GM11168 (cell line): ENCODE measurements around the gene PPIL4.
"Not testable (repeated sequence)": the region's sequence is repeated elsewhere in the genome, so short reads cannot be mapped to it uniquely, and the experiment has no call there.

Experiments used
- in situ Hi-C: fragments of 300-500 bp; cut with MboI; formaldehyde crosslinking; loops from one replicate; pipeline ENCODE4 v1.12.0; 2022; ENCODE audit warnings: low sequenced_read_pairs; ENCODE audit not compliant: unreplicated experiment

Gene PPIL4

DNA sequence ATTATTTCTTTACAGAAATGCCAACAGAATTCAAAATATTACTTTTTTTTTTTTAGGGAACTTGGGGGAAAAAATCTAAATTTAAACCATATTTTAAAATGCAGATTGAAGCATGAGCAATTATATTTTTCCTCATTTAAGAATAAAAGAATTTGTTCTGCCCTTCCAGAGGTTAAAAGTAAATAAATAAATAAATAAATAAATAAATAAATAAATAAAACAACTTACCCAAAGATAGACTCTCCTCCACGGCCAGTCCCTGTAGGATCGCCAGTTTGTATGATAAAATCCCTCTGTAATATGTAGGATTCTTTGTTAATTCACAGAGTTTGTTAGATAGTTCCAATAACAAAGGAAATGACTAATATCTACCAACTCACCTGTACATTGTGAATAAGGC, 4.7 kb downstream of the PPIL4 start:
- in situ Hi-C loops, result no loop called here

DNA sequence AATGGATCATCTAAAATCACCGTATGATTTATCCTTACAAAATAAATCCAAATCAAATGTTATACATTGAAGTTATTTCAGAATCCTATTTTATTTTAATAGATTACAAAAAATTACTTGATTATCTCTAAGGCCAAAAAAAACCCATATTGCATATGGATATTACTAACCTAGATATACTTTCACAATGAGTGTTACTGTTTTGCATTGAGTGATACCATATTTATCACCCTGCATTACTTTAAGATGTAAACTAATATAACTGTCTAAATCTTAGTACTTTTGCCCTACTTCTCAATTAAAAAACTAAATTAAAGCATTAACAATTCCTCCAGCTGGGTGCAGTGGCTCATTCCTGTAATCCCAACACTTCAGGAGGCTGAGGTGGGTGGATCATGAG, 11.1 kb downstream of the PPIL4 start:
- in situ Hi-C loops, result no loop called here

- in situ Hi-C loops, result no loop called here
Observed at GRCh38 chr6:149529650-149530049, 16.2 kb downstream of the PPIL4 start.

DNA sequence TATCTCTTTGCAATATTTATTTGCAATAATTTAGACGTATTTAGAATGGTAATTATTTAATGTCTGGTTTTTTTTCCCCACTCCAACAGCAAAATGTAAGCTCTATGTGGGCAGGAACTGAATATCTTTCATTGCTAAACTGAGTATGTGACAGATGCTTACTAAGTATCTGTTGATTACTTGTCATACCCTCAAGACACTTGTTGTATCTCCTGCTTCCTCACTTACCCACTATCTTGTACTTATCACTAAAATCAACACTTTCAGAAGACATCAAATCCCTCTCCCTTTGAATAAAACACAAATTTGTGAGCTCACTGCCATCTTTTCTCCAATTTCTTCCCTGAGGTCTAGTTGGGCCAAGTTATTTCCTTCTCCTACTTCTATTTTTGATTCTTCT, 30.3 kb downstream of the PPIL4 start:
- in situ Hi-C loops, result no loop called here

GRCh38 chr6:149513915-149514314, 31.9 kb downstream of the PPIL4 start:
- in situ Hi-C loops, result no loop called here

DNA sequence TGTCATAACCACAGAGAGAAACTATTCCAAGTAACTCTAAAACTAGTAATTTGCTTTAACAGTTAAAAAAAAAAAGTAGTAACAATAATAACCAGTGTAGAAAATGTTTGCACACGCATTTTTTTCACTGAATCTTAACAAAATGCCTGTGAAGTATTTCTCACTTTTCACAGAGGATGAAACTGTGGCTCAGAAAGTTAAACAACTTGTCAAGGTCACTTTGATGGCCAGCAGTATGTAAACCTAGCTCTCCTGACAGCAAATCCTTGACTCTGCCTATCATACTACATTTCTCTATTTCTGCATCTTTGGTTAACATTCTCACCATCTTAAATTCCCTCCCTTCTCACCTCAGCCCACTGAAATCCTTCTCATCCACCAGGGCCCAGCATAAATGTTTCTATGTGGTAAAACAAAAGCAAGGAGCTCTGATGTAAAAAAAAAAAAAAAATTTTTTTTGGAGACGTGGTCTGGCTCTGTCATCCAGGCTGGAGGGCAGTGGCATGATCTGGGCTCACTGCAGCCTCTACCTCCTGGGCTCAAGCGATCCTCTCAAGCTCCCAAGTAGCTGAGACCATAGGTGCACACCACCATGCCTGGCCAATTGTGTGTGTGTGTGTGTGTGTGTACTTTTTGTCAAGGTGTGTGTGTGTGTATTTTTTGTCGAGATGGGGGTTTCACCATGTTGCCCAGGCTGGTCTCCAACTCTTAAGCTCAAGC, 34.9 kb downstream of the PPIL4 start:
- in situ Hi-C loops, result no loop called here

DNA sequence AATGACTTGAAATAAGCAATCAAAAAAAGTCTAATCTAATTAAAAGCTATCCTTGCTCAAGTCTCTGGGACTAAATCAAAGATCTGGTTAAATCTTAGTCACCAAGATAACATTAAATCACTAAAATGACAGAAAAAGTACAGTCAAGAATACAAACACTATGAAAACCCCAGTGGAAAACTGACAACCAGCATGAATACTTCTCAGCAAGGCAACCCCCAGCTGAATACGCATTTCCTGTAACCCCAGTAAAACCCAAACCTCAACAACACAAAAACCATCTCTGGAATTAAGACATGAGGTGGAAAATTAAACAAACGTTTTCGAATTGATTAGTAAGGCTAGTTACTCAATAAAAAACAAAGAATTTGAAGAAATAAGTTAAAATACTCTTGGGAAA, 37.4 kb downstream of the PPIL4 start:
- in situ Hi-C loops, result no loop called here

GRCh38 chr6:149503872-149504271, 42.0 kb downstream of the PPIL4 start:
- in situ Hi-C loops, result no loop called here

- in situ Hi-C loops, result no loop called here
Observed at GRCh38 chr6:149503276-149503675, 42.6 kb downstream of the PPIL4 start.

DNA sequence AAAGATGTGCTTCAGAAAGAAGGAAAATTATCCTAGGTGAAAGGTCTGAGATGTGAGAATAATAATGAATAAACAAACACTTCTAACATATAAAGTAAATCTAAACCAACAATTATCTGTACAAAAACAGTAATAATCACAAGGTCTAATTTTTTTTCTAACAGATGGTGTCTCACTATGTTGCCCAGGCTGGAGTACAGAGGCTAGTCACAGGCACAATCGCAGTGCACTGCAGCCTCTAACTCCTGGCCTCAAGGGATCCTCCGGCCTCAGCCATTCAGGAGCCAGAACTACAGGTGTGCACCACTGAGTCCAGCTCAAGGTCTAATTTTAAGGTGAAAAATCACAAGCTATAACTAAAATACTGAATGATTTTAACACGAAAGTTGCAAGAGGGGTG, 44.1 kb downstream of the PPIL4 start:
- in situ Hi-C loops, result no loop called here

GRCh38 chr6:149501201-149501600, 44.6 kb downstream of the PPIL4 start:
- in situ Hi-C loops, result no loop called here

DNA sequence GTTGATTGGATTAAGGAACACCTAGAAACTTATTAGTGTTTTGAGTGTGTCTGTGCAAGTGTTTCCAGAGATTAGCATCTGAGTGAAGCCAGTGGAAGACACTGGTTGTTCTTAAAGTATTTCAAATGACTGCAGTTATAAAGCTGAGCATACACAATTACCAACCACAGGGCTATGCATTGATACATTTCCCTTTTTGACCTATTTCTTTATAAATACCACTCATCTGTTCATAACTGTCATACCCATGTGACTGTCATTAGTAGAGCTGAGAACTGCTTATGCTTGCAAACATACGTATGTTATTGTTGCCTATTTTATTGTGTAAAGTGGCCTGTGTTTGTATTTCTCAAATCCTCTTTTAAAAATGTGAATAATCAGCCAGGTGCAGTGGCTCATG, 45.7 kb downstream of the PPIL4 start:
- in situ Hi-C loops, result no loop called here

GRCh38 chr6:149499066-149499465, 46.8 kb downstream of the PPIL4 start:
- in situ Hi-C loops, result no loop called here

- in situ Hi-C loops, result no loop called here
Observed at GRCh38 chr6:149497365-149497764, 48.5 kb downstream of the PPIL4 start.

DNA sequence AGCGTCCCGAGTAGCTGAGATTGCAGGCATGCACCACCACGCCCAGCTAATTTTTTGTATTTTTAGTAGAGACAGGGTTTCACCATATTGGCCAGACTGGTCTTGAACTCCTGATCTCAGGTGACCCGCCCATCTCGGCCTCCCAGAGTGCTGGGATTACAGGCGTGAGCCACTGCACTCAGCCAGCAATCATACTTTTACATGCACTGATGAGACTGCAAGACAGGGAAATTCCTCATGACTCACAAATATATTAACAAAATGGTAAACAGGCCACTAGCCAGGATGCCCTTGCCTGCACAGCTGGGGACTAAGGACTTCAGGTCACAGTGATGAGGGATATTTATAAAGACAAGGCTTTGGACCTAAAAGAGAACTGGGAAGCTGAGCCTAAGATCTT, 49.2 kb downstream of the PPIL4 start:
- in situ Hi-C loops, result not testable (repeated sequence)

DNA sequence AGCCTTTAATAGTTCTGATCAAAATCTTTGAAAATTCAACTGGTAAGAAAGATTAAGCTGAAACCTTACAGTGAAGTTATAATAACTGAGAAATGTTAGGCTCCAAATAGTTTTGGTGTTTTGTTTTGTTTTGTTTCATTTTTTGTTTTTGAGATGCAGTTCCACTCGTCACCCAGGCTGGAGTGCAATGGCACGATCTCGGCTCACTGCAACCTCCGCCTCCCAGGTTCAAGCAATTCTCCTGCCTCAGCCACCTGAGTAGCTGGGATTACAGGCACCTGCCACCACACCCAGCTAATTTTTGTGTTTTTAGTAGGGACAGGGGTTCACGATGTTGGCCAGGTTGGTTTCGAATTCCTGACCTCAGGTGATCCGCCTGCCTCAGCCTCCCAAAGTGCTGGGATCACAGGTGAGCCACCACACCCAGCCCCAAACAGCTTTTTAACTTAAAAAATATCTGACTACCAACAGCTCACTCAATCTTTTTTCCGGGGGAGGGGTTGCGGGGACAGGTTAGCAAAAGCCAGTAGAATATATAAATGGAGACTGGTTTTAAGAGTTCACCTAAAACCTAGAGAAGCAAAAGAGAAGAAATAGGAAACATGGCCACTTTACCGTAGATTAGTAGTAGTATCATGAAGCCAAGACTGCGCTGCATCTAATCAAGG, 50.4 kb downstream of the PPIL4 start:
- in situ Hi-C loops, result not testable (repeated sequence)

DNA sequence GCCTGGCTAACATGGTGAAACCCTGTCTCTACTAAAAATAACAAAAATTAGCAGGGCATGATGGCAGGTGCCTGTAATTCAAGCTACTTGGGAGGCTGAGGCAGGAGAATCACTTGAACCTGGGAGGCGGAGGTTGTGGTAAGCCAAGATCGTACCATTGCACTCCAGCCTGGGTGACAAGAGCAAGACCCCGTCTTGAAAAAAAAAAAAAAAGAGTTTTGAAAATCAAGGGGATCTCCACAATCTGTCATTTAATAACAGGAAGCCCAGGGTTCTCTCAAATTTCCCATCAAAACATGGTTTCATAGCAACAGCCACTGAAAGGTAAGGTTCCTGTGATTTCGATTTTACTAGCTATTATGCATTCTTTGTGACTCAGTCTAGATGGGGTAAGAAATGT, 51.0 kb downstream of the PPIL4 start:
- in situ Hi-C loops, result not testable (repeated sequence)

GRCh38 chr6:149493761-149494320, 52.0 kb downstream of the PPIL4 start:
- in situ Hi-C loops, result no loop called here

DNA sequence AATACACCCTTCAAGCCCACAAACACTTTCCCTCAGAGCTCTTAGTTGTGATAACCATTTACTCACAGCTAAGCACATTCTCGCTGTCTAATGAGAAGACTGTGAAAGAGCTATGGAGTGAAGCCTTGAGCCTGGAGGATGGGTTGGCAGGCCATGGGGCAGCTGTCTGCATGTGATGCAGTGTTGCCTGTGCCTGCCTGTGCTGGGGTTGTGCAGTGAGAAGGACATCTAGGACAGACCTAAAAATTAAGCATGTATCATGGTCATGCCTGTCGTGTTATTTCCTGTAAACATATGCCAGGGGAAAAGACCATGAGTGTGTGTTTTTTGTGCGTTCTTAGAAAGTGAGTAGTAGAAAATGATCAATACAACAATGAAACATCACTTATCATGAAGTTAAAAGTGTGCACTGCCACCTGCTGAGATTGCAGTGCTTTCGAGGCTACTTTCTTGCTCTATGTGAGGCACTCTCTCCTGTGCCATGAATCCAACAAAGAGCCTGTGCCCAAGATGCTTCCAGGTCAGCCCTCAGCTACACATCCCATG, 53.0 kb downstream of the PPIL4 start:
- in situ Hi-C loops, result no loop called here

DNA sequence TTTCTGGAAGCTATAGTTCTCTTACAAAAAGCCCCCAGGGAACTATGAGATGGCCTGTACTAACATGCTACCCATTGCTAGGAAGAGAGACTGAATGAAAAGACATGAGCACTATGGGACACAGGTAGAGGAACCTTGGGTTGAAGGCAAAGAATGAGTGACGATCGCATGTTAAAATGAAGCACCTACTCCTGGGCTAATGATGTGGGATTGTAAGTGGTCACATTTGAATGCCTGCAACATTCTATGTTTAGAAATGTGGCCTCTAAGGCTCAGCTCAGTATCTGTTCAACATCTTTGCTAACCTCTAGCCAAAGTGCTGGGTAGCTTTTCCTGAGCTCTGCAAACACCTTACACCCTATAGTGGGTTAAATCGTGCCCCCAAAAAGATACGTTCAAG, 55.9 kb downstream of the PPIL4 start:
- in situ Hi-C loops, result no loop called here

GRCh38 chr6:149488815-149489214, 57.0 kb downstream of the PPIL4 start:
- in situ Hi-C loops, result no loop called here
